Progenitor cell of endocrine pancreas (in vitro differentiated cells): ENCODE measurements around the gene CNOT3. TPM values are rescaled to one million over a fixed set of nuclear protein-coding genes. Genes with fewer than 3 reads are reported as not detected.

ENCODE experiments used
- DNase-seq: peaks from one replicate; pipeline ENCODE4 v3.0.0; 2021; ENCODE audit warnings: low spot score; ENCODE audit not compliant: unreplicated experiment
- H3K27ac Mint-ChIP-seq: 2 replicates; pipeline ENCODE4 v1.8.0; 2021; ENCODE audit warnings: mild to moderate bottlenecking, moderate library complexity, mixed read lengths
- H3K27me3 Mint-ChIP-seq: 2 replicates; pipeline ENCODE4 v1.8.0; 2021; ENCODE audit warnings: mixed read lengths
- H3K36me3 Mint-ChIP-seq: 2 replicates; pipeline ENCODE4 v1.8.0; 2022; ENCODE audit warnings: mixed read lengths; ENCODE audit not compliant: insufficient read depth
- H3K4me1 Mint-ChIP-seq: 2 replicates; pipeline ENCODE4 v1.8.0; 2021; ENCODE audit warnings: low read depth, mixed read lengths
- H3K4me3 Mint-ChIP-seq: 2 replicates; pipeline ENCODE4 v1.8.0; 2021; ENCODE audit warnings: low read depth, mild to moderate bottlenecking, moderate library complexity, mixed read lengths
- H3K9me3 Mint-ChIP-seq: 2 replicates; pipeline ENCODE4 v1.8.0; 2021; ENCODE audit warnings: low read depth, mixed read lengths
- total RNA-seq: library from RNA; stranded (reverse); gene quantifications from 2 replicates; pipeline ENCODE4 v1.2.1, GENCODE V29; 2021
- TF ChIP-seq, protein P1 (sequence below): fragments of 200-600 bp; sonication (generic); IDR thresholded peaks from one replicate; pipeline ENCODE4 v1.5.0; 2021; ENCODE audit warnings: antibody characterized with exemption, mild to moderate bottlenecking; ENCODE audit not compliant: unreplicated experiment

Gene CNOT3
- total RNA-seq, 1 donor from 2014 or later: 77.3 TPM

DNA sequence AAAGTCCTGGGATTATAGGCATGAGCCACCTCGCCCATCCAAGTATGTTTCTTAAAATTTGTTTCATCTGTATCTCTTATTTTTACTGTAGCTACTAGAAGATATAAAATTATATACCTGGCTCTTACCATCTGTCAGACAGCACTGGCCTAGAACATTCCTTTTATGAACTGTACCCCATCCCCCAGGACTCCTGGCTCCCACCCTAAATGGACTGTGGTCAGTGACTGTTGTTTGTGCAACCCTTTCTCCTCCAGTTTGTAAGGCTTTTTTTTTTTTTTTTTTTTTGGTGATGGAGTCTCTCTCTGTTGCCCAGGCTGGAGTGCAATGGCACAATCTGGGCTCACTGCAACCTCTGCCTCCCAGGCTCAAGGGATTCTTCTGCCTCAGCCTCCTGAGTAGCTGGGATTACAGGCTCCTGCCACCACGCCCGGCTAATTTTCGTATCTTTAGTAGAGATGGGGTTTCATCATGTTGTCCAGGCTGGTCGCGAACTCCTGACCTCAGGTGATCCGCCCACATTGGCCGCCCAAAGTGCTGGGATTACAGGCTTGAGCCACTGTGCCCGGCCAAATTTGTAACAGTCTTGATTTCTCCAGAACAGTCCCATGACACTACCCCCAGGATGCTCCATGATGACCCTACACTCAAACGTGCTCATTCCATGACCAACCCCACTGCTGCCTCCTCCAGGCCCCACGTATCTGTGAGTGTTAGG, 32.4 kb upstream of the CNOT3 start:
- Mint-ChIP-seq H3K27ac (no peak overlapping the region), H3K4me3 (peak overlapping the region; percentile 48), H3K9me3 (no peaks in the 10 kb centered on the region), H3K4me1 (peaks cover 3% of the 10 kb centered on the region), H3K27me3 (no peaks in the 10 kb centered on the region), H3K36me3 (peaks cover 10% of the 10 kb centered on the region)
- TF ChIP-seq, protein P1, sequence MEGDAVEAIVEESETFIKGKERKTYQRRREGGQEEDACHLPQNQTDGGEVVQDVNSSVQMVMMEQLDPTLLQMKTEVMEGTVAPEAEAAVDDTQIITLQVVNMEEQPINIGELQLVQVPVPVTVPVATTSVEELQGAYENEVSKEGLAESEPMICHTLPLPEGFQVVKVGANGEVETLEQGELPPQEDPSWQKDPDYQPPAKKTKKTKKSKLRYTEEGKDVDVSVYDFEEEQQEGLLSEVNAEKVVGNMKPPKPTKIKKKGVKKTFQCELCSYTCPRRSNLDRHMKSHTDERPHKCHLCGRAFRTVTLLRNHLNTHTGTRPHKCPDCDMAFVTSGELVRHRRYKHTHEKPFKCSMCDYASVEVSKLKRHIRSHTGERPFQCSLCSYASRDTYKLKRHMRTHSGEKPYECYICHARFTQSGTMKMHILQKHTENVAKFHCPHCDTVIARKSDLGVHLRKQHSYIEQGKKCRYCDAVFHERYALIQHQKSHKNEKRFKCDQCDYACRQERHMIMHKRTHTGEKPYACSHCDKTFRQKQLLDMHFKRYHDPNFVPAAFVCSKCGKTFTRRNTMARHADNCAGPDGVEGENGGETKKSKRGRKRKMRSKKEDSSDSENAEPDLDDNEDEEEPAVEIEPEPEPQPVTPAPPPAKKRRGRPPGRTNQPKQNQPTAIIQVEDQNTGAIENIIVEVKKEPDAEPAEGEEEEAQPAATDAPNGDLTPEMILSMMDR: no peak
- DNase-seq: no peak

DNA sequence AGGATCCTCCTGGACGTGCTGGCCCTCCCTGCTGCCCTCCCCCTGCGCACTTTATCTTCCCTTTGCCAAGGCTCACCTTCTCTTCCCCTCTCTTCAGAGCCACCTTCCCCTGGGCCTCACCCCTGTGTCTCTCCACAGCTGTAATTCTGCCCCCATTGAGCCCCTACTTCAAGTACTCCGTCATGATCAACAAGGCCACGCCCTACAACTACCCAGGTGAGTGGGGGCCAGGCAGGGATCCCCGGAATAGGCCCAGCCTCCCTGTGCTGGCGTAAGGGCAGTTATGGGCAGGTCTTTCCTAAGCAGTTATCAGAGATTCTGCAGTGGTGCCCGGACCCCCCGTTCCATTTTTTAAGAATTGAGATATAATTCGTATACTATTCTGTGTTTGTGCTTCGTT, 31.8 kb upstream of the CNOT3 start:
- TF ChIP-seq, protein P1: no peak
- Mint-ChIP-seq H3K27ac (no peak overlapping the region), H3K36me3 (peaks cover 13% of the 10 kb centered on the region), H3K4me3 (peak overlapping the region; percentile 1), H3K27me3 (no peaks in the 10 kb centered on the region), H3K4me1 (peaks cover 3% of the 10 kb centered on the region), H3K9me3 (no peaks in the 10 kb centered on the region)
- no peak for DNase-seq

DNA sequence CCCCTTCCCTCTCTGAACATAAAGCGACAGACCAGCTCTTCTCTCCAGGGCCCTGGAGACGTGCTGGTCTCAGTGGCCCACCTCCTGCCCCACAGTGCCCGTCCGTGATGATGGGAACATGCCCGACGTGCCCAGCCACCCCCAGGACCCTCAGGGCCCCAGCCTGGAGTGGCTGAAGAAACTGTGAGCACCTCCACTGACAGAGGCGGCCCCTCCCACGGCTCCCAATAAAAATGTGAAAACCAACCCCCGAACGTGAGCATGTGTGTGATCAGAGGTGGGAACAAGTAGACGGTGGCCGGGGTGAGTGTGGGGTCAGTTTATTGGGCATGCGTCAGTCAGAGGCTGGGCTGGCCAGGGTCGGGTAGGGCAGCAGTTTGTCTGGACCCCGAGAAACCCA, 30.8 kb upstream of the CNOT3 start:
- Mint-ChIP-seq H3K4me3 (no peak overlapping the region), H3K27me3 (no peaks in the 10 kb centered on the region), H3K9me3 (no peaks in the 10 kb centered on the region), H3K36me3 (peaks cover 14% of the 10 kb centered on the region), H3K4me1 (peaks cover 3% of the 10 kb centered on the region), H3K27ac (no peak overlapping the region)
- TF ChIP-seq, protein P1: no peak
- no peak for DNase-seq

DNA sequence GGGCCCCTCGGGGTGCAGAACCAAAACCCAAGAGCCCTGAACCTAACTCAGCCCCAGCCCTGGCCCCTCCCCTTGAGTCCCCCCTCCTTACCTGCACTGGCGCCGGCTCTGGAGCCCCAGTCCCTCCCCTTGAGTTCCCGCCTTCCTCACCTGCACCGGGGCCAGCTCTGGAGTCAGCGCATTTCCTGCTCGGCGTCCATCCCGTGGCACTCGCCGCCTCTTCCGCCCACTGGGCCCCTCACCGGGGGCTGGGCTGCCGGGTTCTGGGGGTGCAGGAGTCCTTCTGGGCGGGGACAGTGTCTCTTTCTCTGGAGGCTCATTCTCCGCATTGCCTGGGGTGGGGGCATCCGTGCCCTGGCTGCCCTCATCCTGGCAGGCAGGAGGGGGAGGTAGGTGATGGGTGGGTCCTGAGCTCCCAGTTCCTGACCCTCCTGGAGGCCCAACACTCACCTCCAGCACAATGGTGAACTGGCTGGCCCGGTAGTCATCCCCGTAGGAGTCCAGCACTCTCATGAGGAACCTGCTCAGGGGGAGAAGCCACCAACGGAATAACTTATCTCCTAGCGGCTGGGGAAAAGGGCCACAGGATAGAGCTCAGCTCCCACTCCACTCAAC, 29.6 kb upstream of the CNOT3 start:
- Mint-ChIP-seq H3K36me3 (peaks cover 16% of the 10 kb centered on the region), H3K9me3 (no peaks in the 10 kb centered on the region)

DNA sequence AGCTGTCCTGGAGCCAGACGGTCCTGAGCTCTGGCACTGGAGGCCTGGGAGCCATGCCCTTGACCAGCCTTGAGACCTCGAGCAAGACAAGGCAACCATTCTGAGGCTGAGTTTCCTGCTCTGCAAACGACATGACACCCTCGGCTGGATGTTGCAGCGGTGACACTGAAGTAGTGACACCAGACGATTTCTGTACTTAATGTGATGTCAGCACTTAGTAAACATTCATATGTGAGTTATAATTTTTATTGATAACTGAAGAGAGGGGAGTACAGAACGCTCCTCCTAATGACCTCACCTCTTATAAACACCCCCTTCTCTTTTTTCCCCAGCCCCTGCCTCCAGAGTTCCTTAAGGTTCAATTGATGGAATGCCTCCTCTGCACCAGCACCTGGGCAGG, 29.1 kb upstream of the CNOT3 start:
- Mint-ChIP-seq H3K4me1 (no peaks in the 10 kb centered on the region), H3K36me3 (peaks cover 16% of the 10 kb centered on the region), H3K9me3 (no peaks in the 10 kb centered on the region), H3K4me3 (no peak overlapping the region), H3K27me3 (no peaks in the 10 kb centered on the region), H3K27ac (no peak overlapping the region)
- no peak for DNase-seq
- TF ChIP-seq, protein P1: no peak

More for the DNA sequence above, 29.6 kb upstream of the CNOT3 start:
- peaks cover 3% of the 10 kb centered on the region for H3K4me1 Mint-ChIP-seq
- H3K27ac Mint-ChIP-seq: no peak overlapping the region
- TF ChIP-seq, protein P1: no peak
- no peak for DNase-seq
- no peak overlapping the region for H3K4me3 Mint-ChIP-seq
- no peaks in the 10 kb centered on the region for H3K27me3 Mint-ChIP-seq
